Femur (tissue), 1 donor: ENCODE measurements around the gene AGXT.
A peak's percentile ranks its signal among the peaks of the same experiment; 100 is the strongest.

ENCODE experiments used
- DNase-seq: peaks from one replicate; pipeline ENCODE4 v3.0.0-alpha.2; 2017

AGXT gene

DNA sequence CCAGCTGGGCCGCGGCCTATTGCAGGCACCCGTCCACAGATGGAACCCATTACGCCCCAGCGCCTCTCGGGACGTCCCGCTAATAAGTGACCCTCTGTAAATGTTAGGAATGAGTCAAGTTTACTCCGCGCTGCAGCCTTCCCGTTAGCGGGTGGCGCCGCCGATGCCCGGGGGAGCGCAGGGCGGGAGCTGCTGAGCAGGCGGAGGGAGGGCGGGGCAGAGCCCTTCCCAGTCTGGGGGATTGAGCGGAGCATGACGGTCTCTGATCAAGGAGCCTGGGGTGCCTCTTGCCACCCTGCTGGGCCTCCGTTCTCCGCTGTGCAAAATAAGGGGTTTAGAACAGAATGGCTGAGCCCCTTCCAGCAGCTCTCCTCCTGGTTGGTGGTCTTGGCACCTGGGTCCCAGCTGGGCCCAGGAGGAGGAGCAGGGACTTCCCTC, 48.0 kb downstream of the AGXT start:
- DNase-seq = peak; percentile 85

DNA sequence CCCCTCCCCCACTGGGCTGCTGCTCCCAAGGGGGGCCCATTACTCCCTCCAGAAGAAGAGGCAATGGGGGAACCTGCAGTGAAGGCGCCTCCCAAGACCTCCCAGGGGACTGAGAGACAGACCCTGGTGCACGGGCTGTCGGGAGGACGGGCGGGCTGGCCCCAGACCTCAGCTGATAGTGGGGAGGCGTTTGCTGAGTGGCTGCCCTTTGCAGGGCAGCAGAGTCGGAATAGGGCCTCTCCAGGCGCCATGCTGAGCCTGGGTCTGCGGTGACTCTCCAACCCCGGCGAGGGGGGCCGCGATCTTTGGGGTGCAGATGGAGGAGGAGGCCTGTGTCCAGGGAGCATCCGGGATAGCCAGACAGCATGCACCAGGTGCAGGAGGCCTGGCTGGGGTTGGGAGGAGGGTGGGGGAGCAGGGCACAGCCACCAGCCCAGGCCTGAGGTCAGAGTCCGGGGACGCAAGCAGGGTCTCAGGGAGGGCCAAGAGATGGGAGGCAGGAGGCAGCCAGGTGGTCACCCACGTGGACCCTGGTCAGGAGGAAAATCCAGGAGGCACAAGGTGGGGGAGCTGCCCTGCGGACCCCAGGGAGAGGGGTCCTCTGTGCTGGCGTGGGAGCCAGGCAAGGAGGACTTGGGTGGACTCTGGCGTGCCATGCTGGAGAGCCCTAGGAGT, 48.5 kb downstream of the AGXT start:
- DNase-seq = peak; percentile 21

DNA sequence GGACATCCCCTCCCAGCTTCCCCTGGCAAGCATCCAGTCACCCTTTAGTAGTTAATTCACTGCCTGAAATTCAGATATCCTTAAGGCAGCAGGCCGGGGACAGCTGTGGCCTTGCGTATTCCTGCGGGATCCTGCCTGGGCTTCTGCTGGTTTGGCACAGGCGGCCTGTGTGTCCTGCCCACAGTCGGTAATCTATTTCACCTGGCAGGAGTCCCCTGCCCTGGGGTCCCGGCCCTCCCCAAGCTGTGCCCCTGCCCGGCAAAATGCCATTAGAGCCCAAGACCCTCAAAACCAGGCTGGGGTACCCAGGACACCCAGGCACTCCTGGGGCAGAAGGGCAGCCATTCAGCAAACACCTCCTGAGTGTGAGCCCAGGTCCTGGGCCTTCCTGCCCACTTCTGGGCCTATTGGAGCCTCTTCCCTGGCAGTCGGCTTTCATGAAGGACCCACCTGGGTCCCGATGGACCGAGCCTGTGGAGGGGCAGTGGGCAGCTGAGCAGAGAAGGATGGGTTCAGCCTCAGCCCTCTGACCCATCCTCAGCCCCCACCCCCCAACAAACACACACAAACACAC, 49.1 kb downstream of the AGXT start:
- peak; percentile 27 for DNase-seq

DNA sequence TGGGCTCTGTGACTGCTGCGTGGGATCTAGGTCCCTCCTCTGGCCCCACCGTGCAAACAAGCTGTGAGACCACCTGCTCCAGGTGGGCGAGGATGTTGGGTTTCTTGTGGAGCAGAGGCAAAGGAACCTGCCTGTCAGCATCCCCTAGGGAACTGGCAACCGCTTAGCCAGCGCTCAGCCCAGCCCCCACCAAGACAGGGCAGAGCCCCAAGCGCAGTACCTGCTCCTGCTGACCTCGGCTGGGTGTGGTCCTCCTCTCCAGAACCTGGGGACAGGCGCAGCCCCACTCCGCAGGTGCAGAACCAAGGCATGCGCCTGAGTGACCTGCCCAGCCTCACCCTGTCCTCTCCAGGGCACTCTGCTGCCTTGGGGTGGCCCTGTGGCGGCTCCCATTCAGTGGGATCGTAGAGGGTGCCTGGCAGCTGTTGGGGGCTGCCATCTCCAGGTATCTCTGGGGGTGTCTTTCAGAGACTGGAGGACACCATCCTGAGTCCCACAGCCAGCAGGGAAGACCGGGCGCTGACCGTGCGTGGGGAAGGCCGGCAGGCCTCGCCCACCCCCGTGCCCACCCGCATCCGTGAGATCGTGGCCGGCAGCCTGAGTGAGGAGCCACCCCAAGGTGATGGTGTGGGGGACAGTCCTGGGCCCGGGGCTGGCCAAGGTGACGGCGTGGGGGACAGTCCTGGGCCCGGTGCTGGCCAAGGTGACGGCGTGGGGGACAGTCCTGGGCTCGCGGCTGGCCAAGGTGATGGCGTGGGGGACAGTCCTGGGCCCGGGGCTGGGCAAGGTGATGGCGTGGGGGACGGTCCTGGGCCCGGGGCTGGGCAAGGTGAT, 49.9 kb downstream of the AGXT start:
- DNase-seq = peak; percentile 16

DNA sequence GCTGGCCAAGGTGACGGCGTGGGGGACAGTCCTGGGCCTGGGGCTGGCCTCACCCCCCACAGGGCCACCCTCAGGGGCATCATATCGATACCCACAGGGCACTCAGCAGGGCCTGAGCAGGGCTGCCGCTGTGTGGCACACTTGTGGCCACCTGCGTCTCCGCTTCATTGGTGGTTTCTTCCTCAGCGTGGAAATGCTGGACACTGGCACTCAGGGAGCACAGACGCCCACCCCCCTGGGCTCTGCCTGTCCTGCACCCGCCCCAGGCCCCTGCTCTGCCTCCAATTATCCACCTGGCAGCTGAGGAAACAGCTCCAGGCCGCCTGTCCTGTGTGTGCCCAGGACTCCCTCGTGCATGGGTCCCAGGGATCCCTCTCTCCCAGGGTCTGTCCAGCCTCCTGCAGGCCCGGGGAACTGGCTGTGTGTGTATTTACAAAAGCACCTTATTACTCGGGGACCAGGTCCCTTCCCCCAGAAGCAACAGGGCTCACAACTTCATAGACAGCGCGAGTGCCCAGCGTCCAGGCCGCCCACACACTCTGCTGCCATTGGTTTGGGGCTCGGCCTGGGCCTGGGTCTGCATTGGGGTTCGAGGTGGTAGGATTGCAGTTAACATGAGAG, 50.6 kb downstream of the AGXT start:
- DNase-seq = peak; percentile 20

DNA sequence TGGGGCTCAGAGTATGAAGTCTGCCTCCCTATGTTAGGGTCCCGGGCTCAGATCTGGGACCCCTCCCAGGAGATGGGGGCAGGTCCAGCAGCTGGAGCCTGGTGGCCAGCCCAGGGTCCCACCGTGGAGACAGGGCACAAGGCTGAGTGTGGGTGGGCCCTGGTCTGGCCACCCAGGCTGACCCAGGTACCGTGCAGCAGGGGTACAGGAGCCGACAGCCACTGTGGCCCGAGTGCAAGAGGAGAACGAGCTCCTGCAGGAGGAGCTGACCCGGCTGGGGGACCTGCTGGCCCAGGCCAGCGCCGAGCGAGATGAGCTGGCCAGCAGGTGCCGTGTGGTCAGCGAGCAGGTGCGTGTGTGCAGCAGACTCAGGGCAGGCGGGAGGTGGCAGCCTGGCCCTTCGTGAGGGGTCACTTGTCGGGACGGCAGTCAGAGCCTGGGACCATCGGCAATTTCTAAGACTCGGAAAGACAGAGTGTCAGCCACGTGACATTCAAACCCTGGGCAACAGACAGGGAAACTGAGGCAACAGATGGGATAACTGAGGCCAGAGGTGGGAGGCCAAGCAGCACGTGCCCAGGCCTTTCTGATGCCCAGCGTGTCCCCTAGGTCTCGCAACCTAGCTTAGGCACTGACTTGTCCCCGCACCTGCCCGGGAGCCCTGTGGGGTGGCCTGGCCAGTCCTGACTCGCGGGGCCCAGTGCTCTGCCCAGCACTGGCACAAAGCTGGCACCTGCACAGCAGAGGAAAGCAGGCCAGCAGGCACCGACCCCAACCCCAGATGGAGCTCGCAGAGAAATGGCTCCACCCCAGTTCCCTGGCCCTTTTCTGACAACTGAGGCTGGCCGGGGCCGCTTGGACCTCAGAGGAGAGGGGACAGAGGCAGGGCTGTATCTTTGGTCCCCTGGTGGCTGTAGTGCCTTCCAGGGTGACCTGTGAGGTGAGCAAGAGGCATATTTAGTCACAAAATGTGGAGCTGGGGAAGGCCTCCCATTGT, 51.5 kb downstream of the AGXT start:
- DNase-seq = peak; percentile 15

DNA sequence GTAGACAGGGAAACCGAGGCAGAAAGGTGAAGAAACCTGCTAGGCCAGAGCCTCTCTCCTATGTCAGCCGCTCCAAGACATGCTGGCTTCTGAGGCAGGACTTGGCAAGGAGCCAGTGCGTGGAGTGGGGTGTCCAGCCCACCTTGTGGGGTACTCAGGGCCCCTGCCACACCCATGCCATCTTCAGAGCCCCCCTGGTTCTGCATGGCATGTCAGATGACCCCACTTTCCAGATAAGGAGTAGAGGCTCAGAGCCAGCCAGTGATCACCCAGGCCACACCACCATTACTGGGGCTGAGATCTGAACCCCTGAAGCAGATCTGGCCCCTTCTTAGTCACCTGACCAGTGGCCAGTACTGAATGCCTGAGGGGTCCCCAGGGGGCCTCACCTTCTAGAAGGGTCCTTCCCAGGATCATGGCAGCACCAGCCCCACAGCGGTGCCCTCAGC, 52.2 kb downstream of the AGXT start:
- DNase-seq = peak; percentile 19

DNA sequence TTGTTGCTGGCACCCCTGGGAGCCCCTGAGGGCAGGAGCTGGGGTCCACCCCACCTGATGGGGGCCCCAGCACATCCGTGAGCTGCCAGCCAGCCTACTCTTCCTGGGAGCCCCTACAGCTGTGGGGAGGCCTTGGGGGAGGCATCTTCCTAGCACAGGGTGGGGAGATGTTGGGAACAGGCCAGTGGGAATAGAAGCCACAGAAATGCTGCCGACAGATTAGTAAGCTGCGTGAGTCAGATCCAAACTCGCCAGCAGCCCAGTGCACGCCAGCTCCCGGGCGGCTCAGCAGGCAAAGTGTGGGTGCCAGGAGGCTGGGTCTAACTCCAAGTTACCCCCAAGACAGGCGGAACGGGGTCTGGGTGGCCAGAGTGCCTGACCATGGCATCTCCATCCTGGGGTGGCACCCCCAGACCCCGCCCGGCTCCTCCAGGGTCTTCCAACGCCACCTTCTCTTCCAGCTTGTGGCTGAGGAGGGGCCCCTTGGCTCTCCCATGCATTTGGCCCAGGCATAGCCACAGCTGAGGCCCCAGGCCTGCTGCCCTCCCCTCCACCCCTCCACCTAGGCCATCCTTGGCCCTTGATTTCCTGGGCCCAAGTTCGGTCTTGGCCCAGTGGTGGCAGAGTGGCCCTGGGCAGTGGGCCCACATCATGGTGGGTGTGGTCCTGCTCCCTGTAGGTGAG, 52.8 kb downstream of the AGXT start:
- DNase-seq = peak; percentile 44

DNA sequence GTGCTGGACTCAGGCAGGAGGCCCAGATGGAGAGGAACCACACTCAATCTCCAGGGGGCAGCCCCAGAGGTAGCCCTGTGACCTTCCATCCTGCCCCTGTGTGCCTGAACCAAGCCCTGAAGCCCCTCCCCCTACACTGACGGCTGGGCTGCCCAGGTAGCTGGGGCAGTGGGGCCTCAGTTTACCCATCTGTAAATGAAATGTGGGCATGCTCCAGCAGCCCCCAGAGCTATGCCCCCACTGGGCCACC, 53.3 kb downstream of the AGXT start:
- no peak for DNase-seq

DNA sequence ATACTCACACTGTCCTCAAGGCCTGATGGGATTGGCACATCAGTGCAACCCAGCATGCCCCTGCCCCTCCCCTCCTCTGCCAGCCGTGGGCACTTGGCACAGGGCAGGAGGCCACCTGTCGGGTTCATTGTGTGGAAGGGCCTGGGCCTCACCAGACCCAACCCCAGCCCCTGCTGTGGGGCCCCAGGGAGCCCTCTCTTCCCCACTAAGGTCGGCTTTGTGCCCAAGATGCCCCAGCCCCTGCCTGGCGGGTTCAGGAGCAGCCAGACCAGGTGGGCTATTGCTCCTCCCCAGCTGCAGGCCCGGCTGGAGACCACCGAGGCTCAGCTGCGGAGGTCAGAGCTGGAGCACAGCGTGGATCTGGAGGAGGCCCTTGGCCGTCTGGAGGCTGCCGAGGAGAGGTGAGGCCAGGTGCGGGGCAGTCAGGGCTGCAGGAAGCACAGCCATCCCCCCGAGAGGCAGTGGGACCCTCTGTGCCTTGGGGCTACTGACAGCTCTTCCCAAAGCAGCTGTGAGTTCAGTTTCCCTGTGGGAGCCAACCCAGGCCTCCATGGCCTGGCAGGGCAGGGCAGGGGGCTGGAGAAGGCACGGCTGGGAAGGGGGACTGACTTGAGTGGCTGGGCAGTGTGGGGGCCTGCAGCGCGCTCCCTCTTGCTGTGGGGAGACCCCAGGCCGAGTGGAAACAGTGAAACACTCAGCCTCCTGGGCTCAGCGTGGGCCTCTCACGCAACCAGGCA, 53.8 kb downstream of the AGXT start:
- peak; percentile 15 for DNase-seq

DNA sequence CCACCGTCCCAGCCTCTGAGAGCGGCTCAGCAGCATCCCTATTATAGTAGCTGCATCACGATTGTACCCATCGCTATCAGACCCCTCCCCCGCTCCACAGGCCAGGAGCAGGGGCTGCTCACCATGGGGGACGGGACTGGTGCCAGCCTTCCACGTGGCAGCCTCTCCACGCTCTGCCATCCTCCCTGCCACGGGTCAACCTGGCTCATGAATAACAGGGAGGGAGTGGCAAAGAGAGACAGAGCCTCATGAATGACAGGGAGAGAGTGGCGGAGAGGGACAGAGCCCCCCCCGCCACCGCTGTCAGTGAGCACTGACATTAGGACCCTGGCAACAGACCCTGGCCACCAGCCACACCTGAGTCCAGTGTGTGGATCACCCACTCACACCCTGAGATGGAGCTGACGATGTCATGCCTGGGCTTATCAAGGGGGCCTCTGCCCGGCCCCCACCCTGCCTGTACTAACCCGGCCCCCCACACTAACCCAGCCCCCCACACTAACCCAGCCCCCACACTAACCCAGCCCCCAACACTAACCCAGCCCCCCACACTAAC, 54.4 kb downstream of the AGXT start:
- peak; percentile 20 for DNase-seq

DNA sequence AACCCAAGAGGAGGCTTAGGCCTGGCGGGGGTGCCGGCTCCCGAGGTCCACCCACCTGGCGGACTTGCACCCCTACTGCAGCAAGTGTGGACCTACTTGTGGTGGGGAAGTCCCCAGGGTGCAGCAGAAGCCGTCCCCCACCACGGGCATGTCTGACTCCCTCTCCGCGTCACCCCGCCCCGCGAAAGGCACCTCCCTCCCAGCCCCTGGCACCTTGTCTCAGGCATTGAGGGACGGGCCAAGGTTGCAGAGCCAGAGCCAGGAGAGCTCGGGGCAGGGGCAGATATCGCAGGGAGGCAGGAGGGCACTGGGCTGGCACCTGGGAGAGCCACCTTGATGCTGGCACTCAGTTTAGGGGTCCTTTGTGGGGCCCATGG, 56.6 kb downstream of the AGXT start:
- DNase-seq = peak; percentile 16

DNA sequence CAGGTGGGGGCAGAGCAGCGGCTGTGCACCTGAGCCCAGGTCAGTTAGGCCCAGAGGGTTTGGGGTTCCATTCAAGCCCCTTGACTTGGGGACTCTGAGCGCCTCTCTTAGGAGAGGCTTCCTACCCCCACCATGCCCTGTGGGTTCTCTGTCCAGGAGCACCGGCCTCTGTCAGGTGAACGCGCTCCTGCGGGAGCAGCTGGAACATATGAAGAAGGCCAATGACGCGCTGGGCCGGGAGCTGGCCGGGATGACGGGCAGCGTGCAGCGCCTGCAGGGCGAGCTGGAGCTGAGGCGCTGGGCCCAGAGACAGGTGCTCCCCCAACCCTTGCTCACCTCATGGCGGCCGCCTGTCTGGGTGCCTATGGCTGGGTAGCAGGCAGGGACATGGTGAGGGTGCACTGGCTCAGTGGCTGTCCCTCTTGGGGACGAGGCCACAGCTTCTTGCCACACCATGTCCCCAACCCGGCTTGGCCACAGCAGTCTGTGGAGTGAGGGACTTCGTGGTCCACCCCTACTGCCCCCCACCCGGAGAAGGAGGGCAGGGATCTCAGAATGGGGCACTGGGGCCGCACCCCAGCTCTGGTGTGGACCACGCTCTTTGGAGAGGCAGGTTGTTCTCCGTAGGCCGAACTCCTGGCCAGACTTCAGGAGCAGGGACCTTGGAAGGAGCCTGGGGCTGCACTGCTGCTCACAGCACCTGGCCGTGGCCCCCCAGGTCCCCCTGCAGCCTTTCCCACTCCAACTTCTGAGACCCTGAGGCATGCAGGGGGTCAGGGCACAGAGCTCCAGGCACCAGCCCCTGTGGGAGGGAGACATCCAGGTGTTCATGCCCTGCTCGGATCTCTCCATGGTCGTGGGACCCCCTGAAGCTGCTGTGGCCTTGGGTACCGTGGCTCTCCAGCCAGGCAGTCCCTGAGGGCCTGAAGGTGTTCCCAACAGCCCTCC, 57.2 kb downstream of the AGXT start:
- DNase-seq = peak; percentile 16

DNA sequence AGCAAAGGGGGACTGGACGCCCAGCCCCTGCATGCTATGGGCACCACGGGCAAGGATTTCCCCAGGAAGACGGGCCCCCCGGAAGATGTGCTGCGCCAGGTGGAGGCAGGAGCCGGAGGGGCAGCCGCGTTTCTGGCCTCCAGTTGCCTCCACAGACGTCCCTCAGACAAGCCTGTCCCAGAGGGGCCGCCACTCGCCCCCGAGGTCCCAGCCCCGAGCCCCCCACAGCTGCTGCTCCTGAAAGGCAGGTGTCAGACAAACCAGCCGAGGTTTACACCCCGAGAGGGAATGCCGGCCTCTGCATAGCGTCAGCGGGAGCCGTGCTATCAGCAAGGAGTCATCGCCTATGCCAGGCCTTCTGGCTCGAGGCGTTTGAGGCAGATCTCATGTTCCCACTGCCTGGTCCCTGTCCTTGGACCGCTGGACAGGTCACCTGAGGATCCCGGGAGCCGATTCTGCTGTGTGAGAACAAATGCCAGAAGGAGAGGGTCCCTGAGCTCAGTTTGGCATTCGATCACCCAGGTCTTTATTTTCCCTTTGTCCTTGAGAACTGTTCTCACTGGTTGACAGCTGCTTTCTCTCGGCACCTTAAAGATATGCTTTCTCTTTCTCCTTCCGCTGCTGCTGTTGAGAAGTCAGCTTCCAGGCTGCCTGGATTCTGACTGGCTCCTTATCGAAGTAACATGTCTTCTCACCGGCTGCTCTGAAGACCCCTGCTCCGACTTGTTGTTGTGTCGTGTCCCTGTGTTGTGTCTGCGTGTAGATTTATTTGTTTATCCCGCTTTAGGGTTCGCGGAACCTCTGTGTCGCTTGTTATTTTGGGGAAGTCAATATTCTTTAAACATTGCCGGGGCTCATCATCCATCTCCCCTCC, 58.1 kb downstream of the AGXT start:
- peak; percentile 15 for DNase-seq

DNA sequence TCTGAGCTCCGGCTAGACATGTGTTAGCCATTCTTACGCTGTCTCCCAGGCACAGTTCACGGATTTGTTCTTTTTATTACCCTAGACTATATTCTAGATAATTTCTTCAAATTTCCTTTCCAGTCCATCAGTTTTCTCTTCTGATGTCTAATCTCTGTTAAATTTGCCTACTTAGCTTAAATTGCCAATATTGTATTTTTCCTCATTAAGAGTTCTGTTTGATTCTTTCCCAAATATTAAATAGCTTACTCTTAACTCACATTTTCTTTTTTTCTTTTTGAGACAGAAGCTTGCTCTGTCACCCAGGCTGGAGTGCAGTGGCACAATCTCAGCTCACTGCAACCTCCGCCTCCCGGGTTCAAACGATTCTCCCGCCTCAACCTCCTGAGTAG, 58.8 kb downstream of the AGXT start:
- no peak for DNase-seq

DNA sequence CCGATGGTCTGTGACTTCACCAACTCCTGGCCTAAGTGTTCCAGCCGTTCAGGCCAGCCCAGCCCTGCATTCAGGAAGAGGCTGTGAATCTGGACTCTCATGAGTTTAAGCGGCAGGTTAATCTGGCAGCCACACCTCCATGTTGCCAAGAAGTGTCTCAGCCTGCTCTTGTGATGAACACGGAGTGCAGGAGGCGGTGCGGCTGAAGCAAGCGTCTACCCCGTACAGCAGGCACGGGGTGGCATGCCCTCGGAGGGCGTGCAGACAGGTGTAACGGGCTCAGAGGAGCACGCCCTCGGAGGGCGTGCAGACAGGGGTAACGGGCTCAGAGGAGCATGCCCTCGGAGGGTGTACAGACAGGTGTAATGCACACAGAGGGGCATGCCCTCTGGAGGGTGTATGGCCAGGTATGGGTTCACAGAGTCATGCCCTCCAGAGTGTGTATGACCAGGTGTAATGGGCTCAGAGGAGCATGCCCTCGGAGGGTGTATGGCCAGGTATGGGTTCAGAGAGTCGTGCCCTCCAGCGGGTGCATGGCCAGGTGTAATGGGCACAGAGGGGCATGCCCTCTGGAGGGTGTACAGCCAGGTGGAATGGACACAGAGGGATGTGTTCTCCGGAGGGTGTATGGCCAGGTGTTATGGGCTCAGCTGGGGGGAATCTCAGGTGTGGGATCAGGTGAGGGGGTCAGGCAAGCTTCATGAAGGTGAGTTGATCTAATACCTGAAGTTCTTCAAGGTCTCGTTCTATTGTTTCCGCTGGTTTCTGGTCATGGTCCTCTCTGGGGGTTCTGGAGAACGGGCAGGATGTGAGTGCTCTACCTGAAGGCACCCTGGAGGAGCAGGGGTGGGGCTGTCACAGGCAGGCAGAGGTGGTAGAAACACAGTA, 60.1 kb downstream of the AGXT start:
- peak; percentile 10 for DNase-seq

DNA sequence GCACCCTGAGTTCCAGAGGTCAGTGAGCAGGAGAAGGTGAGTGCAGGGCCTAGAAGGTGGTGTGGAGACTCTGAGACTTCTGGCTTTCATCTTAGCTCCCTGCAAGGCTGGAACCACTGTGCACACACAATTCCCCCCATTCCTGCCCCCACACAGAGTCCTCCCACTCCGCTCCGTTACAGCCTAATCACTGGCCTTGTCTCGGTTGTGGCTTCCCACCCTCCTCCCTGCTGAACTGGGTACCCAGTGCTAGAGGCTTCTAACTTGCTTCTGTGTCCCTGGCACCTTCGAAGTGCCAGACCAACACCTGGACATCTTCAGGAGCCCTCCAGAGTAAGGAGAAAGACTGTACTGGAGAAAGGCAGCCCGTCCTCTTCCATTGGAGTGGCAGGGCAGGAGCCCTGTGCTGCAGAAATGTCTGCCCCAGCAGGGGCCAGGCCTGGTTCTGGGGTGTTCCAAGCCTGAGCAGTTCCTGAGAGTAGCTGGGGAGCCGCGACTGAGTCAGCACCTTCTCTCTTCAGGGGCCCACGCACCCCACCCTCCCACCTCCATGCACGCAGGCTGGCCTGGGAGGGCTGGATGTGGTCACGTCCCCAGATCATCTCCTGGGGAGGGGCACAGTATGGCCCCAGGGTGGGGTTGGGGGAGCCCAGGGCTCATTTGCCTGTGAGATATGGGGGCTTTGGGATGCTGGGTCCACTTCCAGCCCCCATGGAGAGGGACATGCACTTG, 60.9 kb downstream of the AGXT start:
- peak; percentile 14 for DNase-seq
